Measurements from ENCODE around the gene NFASC. TPM values are rescaled to one million over a fixed set of nuclear protein-coding genes. Genes with fewer than 3 reads are reported as not detected.

NFASC gene
- total RNA-seq, 4 donors from 2014 or later, result 12.7 to 41.7 (median 19.2) TPM

DNA sequence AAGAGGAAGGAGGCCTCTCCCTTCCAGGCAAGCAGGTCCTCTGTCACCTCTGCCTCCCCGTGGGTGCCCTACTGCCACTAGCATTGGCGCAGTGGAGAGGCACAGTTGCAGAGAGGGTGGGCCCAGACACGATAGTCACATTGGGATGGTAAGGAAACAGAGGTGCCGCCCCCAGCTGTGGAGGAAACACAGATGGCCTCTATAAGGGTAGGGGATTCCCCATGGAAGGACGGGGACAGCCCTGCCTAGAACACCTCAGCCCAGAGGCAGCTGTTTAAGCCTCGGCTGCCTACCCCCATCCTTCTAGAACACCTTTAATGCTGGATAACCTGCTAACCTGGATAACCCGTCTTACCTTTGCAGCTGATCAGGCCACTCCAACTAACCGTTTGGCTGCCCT lies 106.7 kb downstream of the NFASC start:
- no peak for TF ChIP-seq POLR2AphosphoS5 (IDR thresholded peaks at IDR 0.05)
- TF ChIP-seq EP300 (IDR thresholded peaks at IDR 0.05), result no peak
- no peak for TF ChIP-seq POLR2A (IDR thresholded peaks at IDR 0.05)
- TF ChIP-seq, protein P1, sequence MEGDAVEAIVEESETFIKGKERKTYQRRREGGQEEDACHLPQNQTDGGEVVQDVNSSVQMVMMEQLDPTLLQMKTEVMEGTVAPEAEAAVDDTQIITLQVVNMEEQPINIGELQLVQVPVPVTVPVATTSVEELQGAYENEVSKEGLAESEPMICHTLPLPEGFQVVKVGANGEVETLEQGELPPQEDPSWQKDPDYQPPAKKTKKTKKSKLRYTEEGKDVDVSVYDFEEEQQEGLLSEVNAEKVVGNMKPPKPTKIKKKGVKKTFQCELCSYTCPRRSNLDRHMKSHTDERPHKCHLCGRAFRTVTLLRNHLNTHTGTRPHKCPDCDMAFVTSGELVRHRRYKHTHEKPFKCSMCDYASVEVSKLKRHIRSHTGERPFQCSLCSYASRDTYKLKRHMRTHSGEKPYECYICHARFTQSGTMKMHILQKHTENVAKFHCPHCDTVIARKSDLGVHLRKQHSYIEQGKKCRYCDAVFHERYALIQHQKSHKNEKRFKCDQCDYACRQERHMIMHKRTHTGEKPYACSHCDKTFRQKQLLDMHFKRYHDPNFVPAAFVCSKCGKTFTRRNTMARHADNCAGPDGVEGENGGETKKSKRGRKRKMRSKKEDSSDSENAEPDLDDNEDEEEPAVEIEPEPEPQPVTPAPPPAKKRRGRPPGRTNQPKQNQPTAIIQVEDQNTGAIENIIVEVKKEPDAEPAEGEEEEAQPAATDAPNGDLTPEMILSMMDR (IDR thresholded peaks at IDR 0.05), result no peak
- no peak for DNase-seq (ENCODE audit: low spot score in 2 of 2)
- H3K9me3 ChIP-seq, result no peaks in the 10 kb centered on the region
- H3K27ac ChIP-seq, result no peak overlapping the region
- no peak overlapping the region for H3K4me3 ChIP-seq
- no peaks in the 10 kb centered on the region for H3K36me3 ChIP-seq
- 81% methylated on average over 6 of the region's 8 CpGs for WGBS
- no peaks in the 10 kb centered on the region for H3K4me1 ChIP-seq
- no peaks in the 10 kb centered on the region for H3K27me3 ChIP-seq

DNA sequence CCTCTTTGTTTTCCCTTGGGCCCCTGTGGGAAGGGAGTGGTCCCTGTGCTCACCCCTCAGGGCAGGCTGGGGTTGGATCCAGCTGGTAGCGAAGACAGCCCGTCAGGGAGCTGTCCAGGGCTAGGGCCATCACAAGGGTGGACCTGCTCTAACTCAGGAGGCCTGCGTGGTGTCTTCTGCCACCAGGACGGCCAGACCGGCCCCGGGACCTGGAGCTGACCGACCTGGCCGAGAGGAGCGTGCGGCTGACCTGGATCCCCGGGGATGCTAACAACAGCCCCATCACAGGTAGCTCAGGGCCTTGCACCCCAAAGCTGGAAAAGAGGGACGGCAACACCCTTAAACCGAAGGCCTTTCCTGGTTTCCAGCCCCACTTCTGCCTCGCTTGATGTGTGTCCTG lies 108.1 kb downstream of the NFASC start:
- TF ChIP-seq, protein P1 (IDR thresholded peaks at IDR 0.05), result no peak
- TF ChIP-seq POLR2AphosphoS5 (IDR thresholded peaks at IDR 0.05), result no peak
- no peak for TF ChIP-seq EP300 (IDR thresholded peaks at IDR 0.05)
- H3K4me1 ChIP-seq, result no peaks in the 10 kb centered on the region
- DNase-seq (ENCODE audit: low spot score in 2 of 2), result no peak
- H3K36me3 ChIP-seq, result no peaks in the 10 kb centered on the region
- no peak overlapping the region for H3K27ac ChIP-seq
- H3K27me3 ChIP-seq, result no peaks in the 10 kb centered on the region
- no peaks in the 10 kb centered on the region for H3K9me3 ChIP-seq
- no peak overlapping the region for H3K4me3 ChIP-seq
- 93% methylated on average over 12 of the region's 14 CpGs for WGBS

DNA sequence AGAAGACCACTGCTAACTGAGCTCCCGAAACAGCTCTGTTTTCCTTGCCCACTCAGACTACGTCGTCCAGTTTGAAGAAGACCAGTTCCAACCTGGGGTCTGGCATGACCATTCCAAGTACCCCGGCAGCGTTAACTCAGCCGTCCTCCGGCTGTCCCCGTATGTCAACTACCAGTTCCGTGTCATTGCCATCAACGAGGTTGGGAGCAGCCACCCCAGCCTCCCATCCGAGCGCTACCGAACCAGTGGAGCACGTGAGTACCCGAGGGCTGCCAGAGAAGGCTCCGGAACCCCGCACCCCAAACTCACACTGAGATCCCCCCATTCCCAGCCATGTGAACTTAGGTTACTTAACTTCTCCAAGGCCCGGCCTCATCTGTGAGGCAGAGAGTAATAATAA lies 108.6 kb downstream of the NFASC start:
- H3K9me3 ChIP-seq, result no peaks in the 10 kb centered on the region
- no peaks in the 10 kb centered on the region for H3K4me1 ChIP-seq
- H3K27me3 ChIP-seq, result no peaks in the 10 kb centered on the region
- DNase-seq (ENCODE audit: low spot score in 2 of 2), result no peak
- 94% methylated on average over 18 of the region's 18 CpGs for WGBS
- H3K36me3 ChIP-seq, result no peaks in the 10 kb centered on the region
- no peak overlapping the region for H3K4me3 ChIP-seq
- TF ChIP-seq POLR2A (IDR thresholded peaks at IDR 0.05), result no peak
- TF ChIP-seq, protein P1 (IDR thresholded peaks at IDR 0.05), result no peak
- no peak for TF ChIP-seq EP300 (IDR thresholded peaks at IDR 0.05)
- TF ChIP-seq POLR2AphosphoS5 (IDR thresholded peaks at IDR 0.05), result no peak
- no peak overlapping the region for H3K27ac ChIP-seq

DNA sequence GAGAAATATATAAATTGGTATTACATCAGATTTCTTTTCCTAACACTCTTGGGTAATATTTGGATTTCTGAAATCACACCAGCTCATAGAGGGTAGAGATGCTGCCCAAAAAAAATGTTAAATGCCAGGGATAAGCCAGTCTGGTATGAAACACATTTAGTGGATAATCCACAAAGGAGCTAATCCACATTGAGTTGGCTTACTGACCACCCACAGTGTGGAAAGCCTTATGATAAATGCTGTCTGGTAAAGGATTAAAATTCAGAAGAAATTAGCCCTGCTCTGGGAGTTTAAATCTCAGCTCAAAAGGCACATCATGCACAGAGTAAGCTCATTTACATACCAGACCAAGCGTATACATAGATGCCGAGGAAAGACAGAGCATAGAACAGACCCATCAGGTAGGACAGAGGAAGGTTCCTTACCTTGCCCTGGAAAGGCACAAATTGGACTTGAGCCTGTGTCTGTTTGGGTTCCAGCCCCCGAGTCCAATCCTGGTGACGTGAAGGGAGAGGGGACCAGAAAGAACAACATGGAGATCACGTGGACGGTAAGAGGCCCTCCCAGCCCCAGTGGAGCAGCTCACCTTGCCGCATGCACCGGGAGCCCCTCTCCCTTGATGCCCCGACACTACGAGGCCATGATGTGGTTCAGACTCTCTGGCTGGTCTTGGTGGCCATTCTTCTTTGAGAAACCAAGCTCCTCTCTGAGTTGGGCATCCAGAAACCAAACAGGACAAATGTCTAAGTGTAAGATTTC lies 109.4 kb downstream of the NFASC start:
- H3K27me3 ChIP-seq, result no peaks in the 10 kb centered on the region
- H3K9me3 ChIP-seq, result no peaks in the 10 kb centered on the region
- no peak for DNase-seq (ENCODE audit: low spot score in 2 of 2)
- 90% methylated on average over 10 of the region's 10 CpGs for WGBS
- no peak overlapping the region for H3K27ac ChIP-seq
- no peaks in the 10 kb centered on the region for H3K4me1 ChIP-seq
- H3K4me3 ChIP-seq, result no peak overlapping the region
- no peaks in the 10 kb centered on the region for H3K36me3 ChIP-seq
- TF ChIP-seq EP300 (IDR thresholded peaks at IDR 0.05), result no peak
- no peak for TF ChIP-seq POLR2AphosphoS5 (IDR thresholded peaks at IDR 0.05)
- TF ChIP-seq, protein P1 (IDR thresholded peaks at IDR 0.05), result no peak
- TF ChIP-seq POLR2A (IDR thresholded peaks at IDR 0.05), result no peak

DNA sequence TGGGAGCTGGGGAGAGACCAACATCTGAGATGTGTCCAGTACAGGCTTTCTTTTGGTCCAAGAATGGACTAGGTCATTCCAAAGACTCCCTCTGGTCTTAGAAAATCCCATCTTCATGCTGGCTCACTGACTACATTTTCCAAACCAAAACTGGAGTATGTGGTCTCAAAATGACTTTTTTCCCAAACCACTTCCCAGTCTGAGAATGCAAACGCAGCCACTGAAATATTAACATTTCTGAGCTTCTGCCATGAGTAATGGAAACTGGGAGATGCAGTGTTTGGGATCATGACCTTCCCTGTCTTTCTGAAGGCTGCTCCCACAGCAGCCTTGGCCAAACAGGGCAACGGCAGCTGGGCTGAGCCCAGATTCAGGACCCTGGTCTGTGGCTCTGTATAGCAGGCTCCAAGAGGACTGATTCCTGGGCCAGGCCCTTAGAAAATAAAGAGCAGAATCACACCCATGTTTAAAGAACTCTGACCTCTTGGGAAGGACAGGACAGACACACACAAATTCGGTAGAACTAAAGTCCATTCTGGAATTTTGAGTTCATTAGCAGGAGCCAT lies 110.3 kb downstream of the NFASC start:
- no peaks in the 10 kb centered on the region for H3K36me3 ChIP-seq
- no peaks in the 10 kb centered on the region for H3K9me3 ChIP-seq
- no peak overlapping the region for H3K4me3 ChIP-seq
- 51% methylated on average over 3 of the region's 3 CpGs for WGBS
- TF ChIP-seq, protein P1 (IDR thresholded peaks at IDR 0.05), result no peak
- TF ChIP-seq POLR2A (IDR thresholded peaks at IDR 0.05) (no peak), EP300 (IDR thresholded peaks at IDR 0.05) (no peak), POLR2AphosphoS5 (IDR thresholded peaks at IDR 0.05) (no peak)
- DNase-seq (ENCODE audit: low spot score in 2 of 2), result no peak
- no peak overlapping the region for H3K27ac ChIP-seq
- H3K4me1 ChIP-seq, result no peaks in the 10 kb centered on the region
- H3K27me3 ChIP-seq, result no peaks in the 10 kb centered on the region

All from suprapubic skin (tissue), 4 donors.